Measurements from ENCODE around the gene DYNC1H1.

Gene DYNC1H1

DNA sequence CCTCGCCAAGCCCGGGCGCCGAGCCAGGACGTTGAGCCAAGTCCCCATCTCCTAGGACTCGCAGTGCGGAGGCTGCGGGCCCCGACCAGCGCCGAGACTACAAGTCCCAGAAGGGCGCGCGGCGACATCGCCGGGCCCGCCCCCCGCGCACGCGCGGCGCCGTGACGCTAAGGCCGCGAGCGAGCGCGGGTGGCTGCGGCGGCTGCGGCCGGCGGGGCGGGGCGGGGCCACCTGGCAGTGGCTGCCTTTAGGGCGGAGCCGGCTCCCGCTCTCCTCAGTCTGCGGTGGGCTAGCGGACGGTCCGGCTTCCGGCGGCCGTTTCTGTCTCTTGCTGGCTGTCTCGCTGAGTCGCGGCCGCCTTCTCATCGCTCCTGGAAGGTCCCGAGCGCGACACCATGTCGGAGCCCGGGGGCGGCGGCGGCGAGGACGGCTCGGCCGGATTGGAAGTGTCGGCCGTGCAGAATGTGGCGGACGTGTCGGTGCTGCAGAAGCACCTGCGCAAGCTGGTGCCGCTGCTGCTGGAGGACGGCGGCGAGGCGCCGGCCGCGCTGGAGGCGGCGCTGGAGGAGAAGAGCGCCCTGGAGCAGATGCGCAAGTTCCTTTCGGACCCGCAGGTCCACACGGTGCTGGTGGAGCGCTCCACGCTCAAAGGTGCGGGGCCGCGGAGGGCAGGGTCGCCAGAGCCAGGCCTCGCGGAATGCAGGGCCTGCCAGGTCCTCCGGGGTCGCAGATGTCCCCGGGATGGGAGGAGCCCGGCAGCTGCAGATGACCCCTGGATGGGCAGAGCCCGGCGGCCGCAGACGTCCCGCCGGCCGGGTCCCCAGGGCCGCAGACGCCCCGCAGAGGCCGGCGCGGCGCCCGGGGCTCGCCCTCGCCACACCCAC lies at the start of gene DYNC1H1:
TSS of gene DYNC1H1 (plus strand) at position 277 of the 884 bp plus-strand sequence. CDS start at position 396, 119 bp downstream.
- peak; percentile 75 to 88 for DNase-seq (ENCODE audit: low read depth in 2 of 2)

DNA sequence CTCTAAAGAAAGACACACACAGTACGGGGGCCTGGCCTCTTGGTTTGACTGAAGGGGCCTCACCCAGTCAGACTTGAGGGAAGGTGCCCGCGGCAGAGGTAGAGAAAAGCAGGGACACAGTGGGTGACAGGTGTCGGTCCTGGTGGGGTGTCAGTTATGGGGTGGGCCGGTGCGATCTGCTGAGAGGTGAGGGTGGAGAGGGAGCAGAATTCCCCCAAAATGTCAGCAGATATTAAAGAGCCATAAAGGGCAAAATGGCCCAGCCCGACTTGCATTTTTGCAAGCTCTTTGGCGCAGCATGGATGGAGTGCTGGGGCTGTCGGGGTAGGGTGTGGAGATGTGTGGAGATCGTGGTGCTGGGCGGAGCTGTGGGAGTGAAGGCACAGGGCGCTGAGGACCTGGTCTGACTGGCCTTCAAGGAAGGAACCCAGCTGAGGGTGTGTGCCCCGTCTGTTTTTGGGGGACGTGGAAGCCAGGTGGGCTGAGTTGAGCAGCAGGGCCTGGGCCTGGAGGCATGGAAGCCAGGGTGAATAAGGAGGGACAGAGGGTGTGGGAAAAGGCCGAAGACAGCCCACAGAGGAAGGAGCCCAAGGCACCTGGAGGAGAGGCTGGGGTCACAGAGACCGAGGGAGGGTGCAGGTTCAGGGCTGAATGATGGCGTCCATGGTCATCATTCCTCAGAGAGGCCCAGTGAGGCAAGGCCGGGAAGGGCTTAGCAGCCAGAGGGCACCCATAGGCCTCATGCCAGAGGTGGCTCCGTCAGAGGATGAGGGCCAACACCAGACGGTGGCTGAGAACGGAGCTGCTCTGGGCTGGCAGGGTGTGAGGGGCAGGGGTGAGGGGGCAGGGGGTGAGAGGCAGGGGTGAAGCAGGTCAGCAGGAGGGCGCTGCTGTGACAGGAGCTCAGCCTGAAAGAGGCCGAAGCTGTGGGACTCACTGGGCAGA lies 48.2 kb upstream of the DYNC1H1 start:
- no peak for DNase-seq (ENCODE audit: low read depth in 2 of 2)

DNA sequence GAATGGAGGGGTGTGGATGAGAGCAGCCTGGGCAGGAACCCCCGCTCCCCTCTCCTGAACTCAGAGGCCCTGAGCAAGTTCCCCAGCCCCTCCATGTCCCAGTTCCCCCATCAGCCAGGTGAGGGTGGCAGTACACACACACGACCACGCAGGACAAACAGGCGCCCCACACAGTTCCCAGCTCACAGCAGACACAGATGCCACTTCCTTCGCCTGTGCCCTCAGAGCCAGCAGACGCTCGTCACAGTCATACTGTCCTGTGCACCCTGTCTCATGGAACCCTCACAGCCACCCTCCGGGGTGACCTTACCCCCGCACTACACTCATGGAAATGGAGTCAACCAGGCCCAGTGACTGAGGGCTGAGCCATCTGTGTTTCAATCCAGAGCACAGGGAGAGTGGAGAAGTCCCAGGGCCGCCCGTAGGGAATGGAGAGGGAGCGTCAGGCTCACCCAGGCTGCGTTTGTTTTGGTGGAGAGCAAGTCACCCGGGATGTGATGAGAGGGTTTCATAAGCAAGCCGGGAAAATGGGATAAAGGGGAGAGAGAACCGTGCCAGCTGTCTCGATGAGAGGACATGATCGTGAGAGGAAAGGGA lies 47.5 kb upstream of the DYNC1H1 start:
- DNase-seq (ENCODE audit: low read depth in 2 of 2) = no peak

DNA sequence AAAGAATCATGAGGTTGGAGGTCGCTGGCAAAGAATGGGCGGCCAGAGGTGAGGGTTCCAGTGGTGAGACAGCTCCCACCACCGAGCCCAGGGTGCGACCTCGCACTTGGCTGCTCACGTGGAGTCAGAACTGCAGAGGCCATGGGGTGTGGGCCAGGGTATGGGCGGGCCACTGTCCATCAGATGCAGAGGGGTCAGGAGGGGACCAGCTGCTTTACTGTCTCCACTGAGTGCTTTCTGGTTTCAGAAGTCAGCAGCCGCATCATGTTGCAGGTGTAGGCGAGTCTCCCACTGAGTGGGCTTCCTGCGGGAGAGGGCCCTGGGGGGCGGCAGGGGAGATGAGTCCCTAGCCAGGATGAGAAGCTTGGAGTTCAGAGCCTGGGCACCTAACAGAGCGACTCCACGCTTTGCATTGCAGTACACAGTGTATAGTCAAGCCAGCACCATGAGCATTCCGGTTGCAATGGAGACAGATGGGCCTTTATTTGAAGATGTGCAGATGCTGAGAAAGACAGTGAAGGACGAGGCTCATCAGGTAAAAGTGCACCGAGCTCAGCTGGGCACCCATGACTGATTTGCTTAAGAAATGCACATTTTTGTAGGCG lies 46.9 kb upstream of the DYNC1H1 start:
- no peak for DNase-seq (ENCODE audit: low read depth in 2 of 2)

DNA sequence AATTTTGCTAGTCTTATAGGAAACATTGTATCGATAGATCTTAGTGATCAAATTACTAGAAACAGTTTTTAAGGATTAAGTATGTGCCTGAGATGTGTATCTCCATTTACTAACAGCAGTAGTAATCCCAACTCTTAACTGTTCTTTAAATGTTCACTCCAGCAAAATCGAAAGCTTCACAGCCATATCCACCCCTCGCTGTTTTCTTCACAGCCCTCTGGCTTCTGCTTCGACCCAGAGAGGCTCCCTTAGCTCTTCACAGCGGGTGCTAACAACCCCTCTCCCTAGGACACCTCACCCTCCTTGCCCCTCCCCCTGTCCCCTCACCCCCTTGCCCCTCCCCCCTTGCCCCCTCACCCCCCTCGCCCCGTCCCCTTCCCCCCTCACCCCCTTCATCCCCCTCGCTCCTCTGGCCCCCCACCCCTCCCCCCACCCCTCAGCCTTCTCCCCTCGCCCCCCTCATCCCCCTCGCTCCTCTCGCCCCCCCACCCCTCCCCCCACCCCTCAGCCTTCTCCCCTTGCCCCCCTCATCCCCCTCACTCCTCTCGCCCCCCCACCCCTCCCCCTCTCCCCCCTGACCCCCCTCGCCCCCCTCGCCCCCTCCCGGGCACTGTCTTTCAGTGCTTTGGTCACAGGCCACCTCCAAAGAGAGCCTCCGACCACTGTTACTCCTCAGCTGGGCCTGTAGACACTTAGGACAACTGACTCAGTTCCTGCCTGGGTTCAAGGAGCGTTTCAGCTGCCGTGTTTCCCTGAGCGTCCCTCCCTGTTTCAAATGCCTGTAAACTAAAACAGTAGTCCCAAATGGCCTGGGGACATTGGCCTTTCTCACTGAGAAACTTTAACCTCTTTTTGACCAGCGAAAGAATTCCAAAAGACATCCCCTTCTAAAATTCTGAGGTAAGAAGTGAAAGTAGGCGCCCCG lies 46.0 kb upstream of the DYNC1H1 start:
- DNase-seq (ENCODE audit: low read depth in 2 of 2) = no peak

DNA sequence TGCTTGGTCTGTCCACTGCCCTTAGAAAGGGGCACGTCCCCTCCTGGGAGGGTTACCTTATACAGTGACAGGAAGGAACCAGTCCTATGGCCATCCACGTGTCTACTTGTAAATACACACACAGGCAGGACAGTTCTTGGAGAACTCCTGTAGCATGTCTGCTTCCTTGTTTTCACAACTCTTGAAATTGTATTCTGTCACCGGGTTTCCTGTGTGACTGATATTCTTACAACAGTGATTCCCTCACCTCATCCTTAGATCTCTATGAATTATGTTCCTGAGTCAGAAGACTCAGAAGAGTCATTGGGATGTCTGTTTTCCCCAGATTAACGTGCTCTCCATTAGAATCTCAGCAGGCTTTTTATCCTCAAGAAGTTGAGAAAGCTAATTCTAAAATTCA lies 44.1 kb upstream of the DYNC1H1 start:
- DNase-seq (ENCODE audit: low read depth in 2 of 2) = no peak

DNA sequence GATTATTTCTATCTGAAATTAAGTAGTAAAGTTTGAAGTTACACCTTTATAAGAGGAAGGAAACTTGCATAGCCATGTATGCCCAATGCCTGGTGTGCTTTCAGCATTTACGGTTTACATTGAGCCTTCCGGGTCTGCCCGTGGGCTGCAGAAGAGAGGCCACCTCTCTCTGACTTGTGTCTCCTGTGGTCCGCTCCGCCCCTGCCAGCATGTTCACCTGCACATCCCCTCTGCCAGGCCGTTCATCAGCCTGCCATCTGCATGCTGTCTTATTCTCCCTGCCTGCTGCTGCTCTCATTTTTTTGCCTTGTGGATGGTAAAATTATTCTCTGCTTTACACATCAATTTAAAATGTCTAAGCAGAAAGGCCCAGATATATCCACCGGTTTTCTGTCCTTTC lies 41.5 kb upstream of the DYNC1H1 start:
- no peak for DNase-seq (ENCODE audit: low read depth in 2 of 2)

DNA sequence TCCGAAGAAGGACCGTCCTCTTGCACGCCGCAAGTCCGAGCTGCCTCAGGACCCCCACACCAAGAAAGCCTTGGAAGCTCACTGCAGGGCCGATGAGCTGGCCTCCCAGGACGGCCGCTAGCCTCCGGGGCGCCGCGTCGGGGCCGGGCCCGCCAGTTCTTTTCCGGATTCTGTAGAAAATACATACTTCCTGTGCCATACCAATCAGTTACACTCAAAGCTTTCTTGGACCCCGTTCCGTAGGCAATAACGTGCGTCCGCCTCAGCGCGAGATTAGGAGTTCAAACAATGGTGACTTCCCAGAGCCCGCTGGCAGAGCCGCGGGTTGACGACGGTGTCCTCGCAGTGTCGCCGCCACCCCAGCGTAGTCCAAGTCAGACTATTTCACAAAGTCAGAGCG lies 39.2 kb upstream of the DYNC1H1 start:
- DNase-seq (ENCODE audit: low read depth in 2 of 2) = no peak

DNA sequence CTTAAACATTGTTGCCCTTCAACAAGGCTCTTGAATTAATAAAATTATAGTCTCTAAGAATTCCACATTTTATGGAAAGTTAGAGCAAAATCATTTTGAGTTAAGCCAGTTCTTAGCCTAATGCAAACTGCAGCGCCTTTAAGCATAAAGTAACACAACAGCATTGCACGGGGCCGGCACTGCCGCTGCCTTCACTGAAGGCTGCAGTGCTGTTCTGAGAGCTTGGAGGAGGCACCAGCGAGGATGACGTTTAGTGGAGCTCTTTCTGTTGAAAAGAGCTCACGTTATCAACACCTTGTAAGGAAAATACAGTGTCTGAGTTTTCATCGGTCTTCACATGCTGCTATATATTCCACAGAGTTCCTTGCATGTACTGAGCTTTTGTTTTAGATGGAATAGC lies 38.3 kb upstream of the DYNC1H1 start:
- DNase-seq (ENCODE audit: low read depth in 2 of 2) = no peak

DNA sequence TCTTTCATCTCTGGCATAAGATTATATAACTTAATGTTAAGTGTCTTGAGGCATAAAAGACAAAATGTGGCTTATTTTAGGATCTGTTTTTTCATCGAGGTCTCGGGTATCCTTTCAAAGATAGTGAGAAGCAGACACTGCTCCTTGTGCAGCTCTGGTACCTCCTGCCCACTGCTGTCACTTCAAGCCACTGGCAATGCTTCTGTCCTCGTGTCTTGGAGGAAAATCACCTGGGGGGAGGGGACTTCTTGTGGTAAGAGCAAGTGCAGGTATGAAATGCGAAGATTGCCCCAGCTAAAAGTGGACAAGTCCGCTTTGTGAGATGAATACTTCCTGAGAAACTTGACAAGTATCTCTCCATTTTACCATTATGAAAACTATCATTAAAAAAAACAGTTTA lies 37.8 kb upstream of the DYNC1H1 start:
- no peak for DNase-seq (ENCODE audit: low read depth in 2 of 2)

DNA sequence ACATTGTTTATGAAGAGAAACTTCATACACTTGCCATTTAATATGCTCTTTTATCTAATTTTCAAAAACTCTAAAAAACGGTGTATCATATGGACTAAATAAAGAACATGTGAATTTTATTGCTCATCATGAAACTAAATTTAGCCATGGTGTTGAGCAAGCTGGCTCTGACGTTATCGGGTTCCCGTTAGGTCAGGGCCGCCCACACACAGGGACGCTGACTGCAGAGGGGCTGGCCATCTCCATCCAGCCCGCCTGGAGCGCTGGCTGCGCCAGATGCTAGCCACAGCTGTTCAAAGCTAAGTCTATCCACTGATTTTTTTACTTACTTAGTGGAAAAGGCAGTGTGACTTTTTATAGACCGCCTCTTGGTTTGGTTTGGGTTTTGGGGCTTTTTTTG lies 36.5 kb upstream of the DYNC1H1 start:
- no peak for DNase-seq (ENCODE audit: low read depth in 2 of 2)

DNA sequence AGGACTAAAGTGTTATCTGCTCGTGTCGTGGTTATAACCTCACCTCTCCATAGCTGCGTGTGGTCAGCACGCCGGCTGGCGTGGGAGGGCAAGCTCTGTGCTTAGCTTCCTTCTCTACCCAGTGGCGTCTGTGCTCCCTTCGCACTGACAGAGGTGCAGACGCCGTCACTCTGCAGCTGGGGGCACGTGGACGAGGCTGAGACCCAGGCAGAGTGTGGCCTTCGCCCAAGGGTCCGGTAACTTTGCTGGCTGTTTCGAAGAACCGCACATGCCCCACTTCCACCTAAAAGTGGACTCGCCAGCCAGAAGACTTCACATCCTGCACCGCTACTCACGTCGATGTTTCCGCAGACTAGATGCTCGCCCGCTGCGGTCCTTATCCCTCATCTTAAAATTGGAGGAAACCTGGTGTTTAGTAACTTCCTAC lies 35.9 kb upstream of the DYNC1H1 start:
- no peak for DNase-seq (ENCODE audit: low read depth in 2 of 2)

DNA sequence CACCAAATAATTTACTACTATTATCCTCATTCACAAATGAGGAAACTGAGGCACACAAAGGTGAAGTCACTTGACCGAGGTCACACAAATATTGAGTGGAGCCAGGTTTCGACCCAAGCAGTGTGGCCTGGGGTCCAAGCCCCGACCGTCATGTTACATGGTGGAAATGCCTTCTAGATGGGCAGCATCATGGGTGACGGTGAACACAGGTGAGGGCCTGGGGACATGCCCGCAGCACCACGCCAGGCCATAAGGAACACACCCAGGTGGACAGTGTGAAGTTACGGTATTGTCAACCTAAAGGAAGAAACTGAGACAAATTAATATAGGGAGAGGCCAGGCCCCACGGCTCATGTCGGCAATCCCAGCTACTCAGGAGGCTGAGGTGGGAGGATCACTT lies 35.3 kb upstream of the DYNC1H1 start:
- DNase-seq (ENCODE audit: low read depth in 2 of 2) = no peak

DNA sequence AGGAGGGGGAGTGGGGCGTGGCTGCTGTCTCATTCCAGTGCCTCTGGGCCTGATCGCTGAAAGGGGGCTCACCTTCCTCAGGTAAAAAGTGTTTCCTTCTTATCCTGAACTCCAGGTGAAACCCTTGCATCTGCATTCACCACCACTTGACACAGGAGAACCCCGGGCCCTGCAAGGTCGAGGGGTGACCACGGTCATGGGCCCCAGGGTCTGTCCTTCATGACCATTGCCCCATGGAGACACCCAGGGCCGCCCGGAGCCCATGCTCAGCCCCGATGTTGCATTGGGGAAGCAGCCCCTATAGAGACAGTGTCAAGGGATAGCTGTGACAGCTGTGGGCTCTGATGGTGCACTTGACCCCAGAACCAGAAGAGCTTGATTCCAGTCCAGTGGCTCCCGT lies 34.4 kb upstream of the DYNC1H1 start:
- DNase-seq (ENCODE audit: low read depth in 2 of 2) = no peak

DNA sequence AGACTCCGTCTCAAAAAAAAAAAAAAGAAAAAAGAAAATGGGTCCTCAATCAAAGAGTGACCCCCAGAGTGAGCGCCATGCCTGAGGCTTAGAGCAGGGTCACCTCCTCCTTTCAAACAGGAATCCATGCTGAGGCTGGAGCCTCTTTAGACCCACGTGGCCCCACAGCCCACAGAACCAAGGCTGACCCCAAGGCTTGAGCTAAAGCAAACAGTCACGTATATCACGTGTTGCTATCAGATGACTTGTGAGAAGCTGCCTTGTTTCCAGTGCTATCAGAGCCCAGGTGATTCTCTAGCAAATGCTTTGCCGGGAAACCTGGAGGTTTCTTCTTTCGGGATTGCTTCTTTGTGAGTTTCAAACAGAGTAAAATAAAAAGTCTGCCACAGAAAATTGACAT lies 31.7 kb upstream of the DYNC1H1 start:
- DNase-seq (ENCODE audit: low read depth in 2 of 2) = no peak

DNA sequence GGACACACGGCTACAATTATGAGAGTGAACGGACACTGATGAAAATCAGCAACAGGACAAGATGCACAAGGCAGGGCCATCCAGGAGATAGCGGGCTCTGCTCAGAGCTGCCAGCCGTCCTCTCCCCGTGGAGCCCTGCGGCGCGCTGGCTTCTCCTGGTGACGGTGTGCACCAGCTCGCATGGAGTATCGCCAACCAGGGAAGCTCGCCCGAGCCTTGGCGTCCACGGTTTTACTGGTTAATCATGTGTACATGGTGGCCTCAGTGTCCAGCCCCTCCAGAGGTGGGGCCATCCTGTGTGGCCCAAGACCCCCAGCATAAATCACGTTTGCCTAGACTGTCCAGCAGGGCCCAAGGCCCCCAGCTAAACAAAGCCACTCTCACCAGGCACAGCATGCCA lies 31.2 kb upstream of the DYNC1H1 start:
- DNase-seq (ENCODE audit: low read depth in 2 of 2) = no peak

DNA sequence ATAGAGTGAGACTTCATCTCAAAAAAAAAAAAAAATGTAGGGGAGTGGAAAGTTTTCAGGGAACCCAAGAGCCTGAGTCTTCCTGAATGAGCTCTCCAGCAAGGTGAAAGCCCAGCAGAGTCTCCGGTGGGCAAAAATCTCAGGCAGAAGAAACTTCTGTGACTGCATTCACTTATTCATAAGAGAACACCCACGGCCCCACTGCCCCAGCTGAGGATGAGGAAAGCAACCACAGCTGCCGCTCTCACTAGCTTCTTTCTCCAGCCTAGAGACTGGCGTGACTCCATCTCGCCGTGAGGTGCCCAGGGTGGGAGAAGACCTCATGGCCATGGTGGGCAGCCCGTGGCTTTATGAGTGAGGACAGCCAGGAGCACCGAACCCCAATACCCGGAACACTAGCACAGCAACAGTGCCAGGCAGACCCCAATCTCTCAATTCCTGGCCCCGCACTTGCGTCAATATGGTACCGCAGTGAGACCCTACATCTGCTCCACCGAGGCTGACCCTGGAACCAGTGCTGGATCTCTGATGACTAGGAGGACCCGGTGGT lies 29.7 kb upstream of the DYNC1H1 start:
- DNase-seq (ENCODE audit: low read depth in 2 of 2) = no peak

DNA sequence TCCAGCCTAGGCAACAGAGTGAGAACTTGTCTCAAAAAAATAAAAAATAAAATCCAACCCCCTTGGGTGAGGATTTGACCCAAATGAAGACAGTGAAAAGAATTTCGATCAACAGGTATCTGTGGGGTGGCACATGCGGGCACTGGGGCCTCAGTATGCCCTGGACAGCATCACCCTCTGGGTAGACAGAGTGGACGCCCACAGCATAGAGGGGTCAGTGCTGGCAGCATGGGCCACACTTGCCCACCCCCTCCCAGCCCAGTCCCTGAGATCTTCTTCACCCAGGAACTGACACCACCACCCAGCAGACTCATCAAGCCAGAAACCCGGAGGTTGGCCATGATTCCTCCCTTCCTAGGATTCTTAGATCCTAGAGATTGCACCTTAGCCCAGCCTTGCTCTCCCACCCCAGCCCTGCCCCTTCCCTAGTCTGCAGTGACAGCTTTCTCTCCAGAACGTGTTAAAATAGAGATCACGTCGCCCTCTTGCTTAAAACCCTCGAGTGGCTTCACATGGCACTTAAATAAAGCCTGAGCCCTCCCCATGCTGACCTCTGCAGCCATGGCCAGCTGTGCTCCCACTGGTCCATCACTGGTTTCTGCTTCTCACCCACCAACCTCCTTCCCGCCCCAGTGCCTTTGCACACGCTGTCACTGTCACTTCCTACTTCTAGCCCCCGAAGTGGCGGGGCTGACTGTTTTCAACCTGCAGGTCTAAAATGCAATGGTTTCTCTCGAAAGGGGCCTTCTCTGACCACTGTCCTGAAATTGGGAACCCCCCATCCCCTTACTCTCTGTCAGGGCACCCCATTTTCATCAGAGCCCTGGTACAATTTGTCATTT lies 26.2 kb upstream of the DYNC1H1 start:
- DNase-seq (ENCODE audit: low read depth in 2 of 2) = no peak

DNA sequence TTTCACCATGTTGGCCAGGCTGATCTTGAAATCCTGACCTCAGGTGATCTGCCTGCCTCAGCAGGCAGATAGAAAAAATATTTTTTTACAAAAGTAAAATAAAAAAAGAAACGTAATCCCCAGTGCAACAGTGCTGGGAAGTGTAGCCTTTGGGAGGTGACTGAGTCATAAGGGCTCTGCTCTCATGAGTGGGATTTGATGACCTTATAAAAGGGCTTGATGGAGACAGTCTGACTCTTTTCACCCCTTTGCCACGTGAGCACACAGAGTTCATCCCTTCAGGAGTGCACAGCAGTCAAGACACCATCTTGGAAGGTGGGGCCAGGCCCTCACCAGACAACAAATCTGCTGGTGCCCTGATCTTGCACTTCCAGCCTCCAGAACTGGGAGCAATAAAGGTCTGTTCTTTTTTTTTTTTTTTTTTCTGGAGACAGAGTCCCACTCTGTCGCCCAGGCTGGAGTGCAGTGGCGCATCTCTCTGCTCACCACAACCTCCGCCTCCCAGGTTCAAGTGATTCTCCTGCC lies 24.7 kb upstream of the DYNC1H1 start:
- DNase-seq (ENCODE audit: low read depth in 2 of 2) = no peak

All from stimulated activated CD4-positive, alpha-beta T cell treated with anti-CD3 and anti-CD28 coated beads, Interleukin-1b, Interleukin-23, amount 100 ng/mL, for 4 hours (primary cell).